HepG2 (cell line): Measurements from ENCODE around the gene RAB40C. TPM values are rescaled to one million over a fixed set of nuclear protein-coding genes. Genes with fewer than 3 reads are reported as not detected.
A peak's percentile ranks its signal among the peaks of the same experiment; 100 is the strongest.

Experiments
- ATRX ChIP-seq: sonication (generic); formaldehyde crosslinking; IDR thresholded peaks from 2 replicates; pipeline ENCODE4 v1.4.0; 2020; ENCODE audit warnings: missing genetic modification reagents, borderline replicate concordance
- CREB3 ChIP-seq: sonication (generic); formaldehyde crosslinking; IDR thresholded peaks from 2 replicates; pipeline ENCODE4 v1.5.0; 2020; ENCODE audit warnings: missing genetic modification reagents
- HOXD1 ChIP-seq: sonication (generic); formaldehyde crosslinking; IDR thresholded peaks from 2 replicates; pipeline ENCODE4 v1.5.0; 2020; ENCODE audit warnings: missing genetic modification reagents
- MEIS1 ChIP-seq: sonication (generic); formaldehyde crosslinking; IDR thresholded peaks from 2 replicates; pipeline ENCODE4 v1.9.0; 2021; ENCODE audit warnings: mild to moderate bottlenecking, missing genetic modification reagents, moderate library complexity, borderline replicate concordance
- PLSCR1 ChIP-seq: sonication (generic); formaldehyde crosslinking; IDR thresholded peaks from 2 replicates; pipeline ENCODE4 v1.5.0; 2020; ENCODE audit warnings: missing genetic modification reagents, mild to moderate bottlenecking, borderline replicate concordance
- SALL2 ChIP-seq: sonication (generic); formaldehyde crosslinking; IDR thresholded peaks from 2 replicates; pipeline ENCODE4 v1.8.1; 2023; ENCODE audit warnings: mild to moderate bottlenecking, missing genetic modification reagents, inconsistent platforms
- SSRP1 ChIP-seq: IDR thresholded peaks from 2 replicates; pipeline ENCODE4 v1.6.1; 2016; ENCODE audit warnings: control low read depth
- ZBTB40 ChIP-seq, 2 experiments: fragments of 450-650 bp in 1 of 2; sonication (generic) in 1 of 2; formaldehyde crosslinking in 1 of 2; IDR thresholded peaks; 2 replicates each; pipeline versions ENCODE4 v1.6.1 to v1.8.0; 2016 to 2022; ENCODE audit warnings: antibody characterized with exemption in 1 of 2, mild to moderate bottlenecking in 1 of 2, missing genetic modification reagents in 1 of 2
- ZBTB49 ChIP-seq: sonication (generic); formaldehyde crosslinking; IDR thresholded peaks from 2 replicates; pipeline ENCODE4 v1.4.0; 2020; ENCODE audit warnings: missing genetic modification reagents, borderline replicate concordance
- ZNF121 ChIP-seq: sonication (generic); formaldehyde crosslinking; IDR thresholded peaks from 2 replicates; pipeline ENCODE4 v1.5.0; 2020; ENCODE audit warnings: mild to moderate bottlenecking, missing genetic modification reagents
- ZNF205 ChIP-seq: IDR thresholded peaks from 2 replicates; pipeline ENCODE4 v1.6.1; 2018; ENCODE audit warnings: missing biosample characterization, missing genetic modification reagents
- ZNF235 ChIP-seq: sonication (generic); formaldehyde crosslinking; IDR thresholded peaks from 2 replicates; pipeline ENCODE4 v1.8.1; 2023; ENCODE audit warnings: mild to moderate bottlenecking, missing genetic modification reagents, borderline replicate concordance
- ZNF446 ChIP-seq: sonication (generic); formaldehyde crosslinking; IDR thresholded peaks from 2 replicates; pipeline ENCODE4 v1.5.0; 2020; ENCODE audit warnings: mild to moderate bottlenecking, missing genetic modification reagents
- ZNF678 ChIP-seq: sonication (generic); formaldehyde crosslinking; IDR thresholded peaks from 2 replicates; pipeline ENCODE4 v1.4.0; 2020; ENCODE audit warnings: mild to moderate bottlenecking, missing genetic modification reagents
- ZNF773 ChIP-seq: sonication (generic); formaldehyde crosslinking; IDR thresholded peaks from 2 replicates; pipeline ENCODE4 v1.4.0; 2020; ENCODE audit warnings: missing genetic modification reagents, borderline replicate concordance
- polyA plus RNA-seq, 8 experiments: library from polyadenylated mRNA; depleted of rRNA in 3 of 8; stranded (reverse) in 7 of 8; unstranded in 1 of 8; fragments of >200 nt; fragmentation: Illumina TruSeq in 4 of 8; extraction: Trizol in 4 of 8; gene quantifications; 2 replicates each; pipeline versions ENCODE4 v1.2.1 to v1.2.3, GENCODE V29; 2011 to 2016; ENCODE audit warnings: low read depth in 4 of 8, missing spikeins in 1 of 8, mixed read lengths in 1 of 8; ENCODE audit not compliant: insufficient read depth in 1 of 8
- total RNA-seq, 5 experiments: library from RNA; depleted of rRNA; stranded (reverse); fragments of >200 nt; fragmentation: Illumina TruSeq; extraction: Trizol; gene quantifications; 2 replicates each; pipeline ENCODE4 v1.2.3, GENCODE V29; 2016; ENCODE audit warnings: low read depth in 1 of 5

Gene RAB40C
- total and polyA plus RNA-seq, 2 of the 13 experiments (the other 11 are each of a cell fraction or from before 2014, with no cell fraction given), result 7.7 to 11.5 TPM

- TF ChIP-seq ZNF235 (CRISPR knock-in tag) (0 out of 2 replicates have a peak, but pooled peaks have one; percentile 62), ZBTB49 (no peak), ZNF773 (CRISPR knock-in tag) (peak; percentile 13; the same call in 1 of the 2 replicates), HOXD1 (no peak), ATRX (no peak), SALL2 (CRISPR knock-in tag) (0 out of 2 replicates have a peak, but pooled peaks have one; percentile 63), ZNF446 (no peak), ZNF121 (CRISPR knock-in tag) (0 out of 2 replicates have a peak, but pooled peaks have one; percentile 9), CREB3 (CRISPR knock-in tag) (peak; percentile 85; the same call in 1 of the 2 replicates), ZNF678 (CRISPR knock-in tag) (no peak), PLSCR1 (CRISPR knock-in tag) (peak; percentile 68; the same call in 1 of the 2 replicates), ZBTB40 (IDR thresholded peaks at IDR 0.05) (no peak), ZBTB40 (CRISPR knock-in tag; IDR thresholded peaks at IDR 0.05) (peak; percentile 63), ZNF205 (no peak), SSRP1 (CRISPR knock-in tag) (no peak; the same call in 1 of the 2 replicates), MEIS1 (CRISPR knock-in tag) (peak; percentile 40; the same call in 1 of the 2 replicates)
Observed at GRCh38 chr16:635573-636205, 45.8 kb downstream of the RAB40C start (continued).
